T-helper 1 cell treated with Interleukin-12 subunit alpha and Interleukin-12 subunit beta and Interleukin-4 antibody, amounts not matched to agents 30 μg/mL and 1 μg/mL, for 36 hours (primary cell): Measurements from ENCODE around the gene MTX1.
A peak's percentile ranks its signal among the peaks of the same experiment; 100 is the strongest.
"Not testable (repeated sequence)": the region's sequence is repeated elsewhere in the genome, so short reads cannot be mapped to it uniquely, and the experiment has no call there.

Experiments
- H3K27ac Mint-ChIP-seq: one replicate; pipeline ENCODE4 v1.8.0; 2021; ENCODE audit warnings: mild to moderate bottlenecking, mixed read lengths
- H3K27me3 Mint-ChIP-seq: one replicate; pipeline ENCODE4 v1.8.0; 2021; ENCODE audit warnings: low read depth, mixed read lengths
- H3K36me3 Mint-ChIP-seq: one replicate; pipeline ENCODE4 v1.8.0; 2021; ENCODE audit warnings: low read depth, mixed read lengths
- H3K4me1 Mint-ChIP-seq: one replicate; pipeline ENCODE4 v1.8.0; 2021; ENCODE audit warnings: low read depth, mixed read lengths
- H3K4me3 Mint-ChIP-seq: one replicate; pipeline ENCODE4 v1.8.0; 2021; ENCODE audit warnings: mild to moderate bottlenecking, moderate library complexity, mixed read lengths
- H3K9me3 Mint-ChIP-seq: one replicate; pipeline ENCODE4 v1.8.0; 2021; ENCODE audit warnings: mixed read lengths

The MTX1 gene

DNA sequence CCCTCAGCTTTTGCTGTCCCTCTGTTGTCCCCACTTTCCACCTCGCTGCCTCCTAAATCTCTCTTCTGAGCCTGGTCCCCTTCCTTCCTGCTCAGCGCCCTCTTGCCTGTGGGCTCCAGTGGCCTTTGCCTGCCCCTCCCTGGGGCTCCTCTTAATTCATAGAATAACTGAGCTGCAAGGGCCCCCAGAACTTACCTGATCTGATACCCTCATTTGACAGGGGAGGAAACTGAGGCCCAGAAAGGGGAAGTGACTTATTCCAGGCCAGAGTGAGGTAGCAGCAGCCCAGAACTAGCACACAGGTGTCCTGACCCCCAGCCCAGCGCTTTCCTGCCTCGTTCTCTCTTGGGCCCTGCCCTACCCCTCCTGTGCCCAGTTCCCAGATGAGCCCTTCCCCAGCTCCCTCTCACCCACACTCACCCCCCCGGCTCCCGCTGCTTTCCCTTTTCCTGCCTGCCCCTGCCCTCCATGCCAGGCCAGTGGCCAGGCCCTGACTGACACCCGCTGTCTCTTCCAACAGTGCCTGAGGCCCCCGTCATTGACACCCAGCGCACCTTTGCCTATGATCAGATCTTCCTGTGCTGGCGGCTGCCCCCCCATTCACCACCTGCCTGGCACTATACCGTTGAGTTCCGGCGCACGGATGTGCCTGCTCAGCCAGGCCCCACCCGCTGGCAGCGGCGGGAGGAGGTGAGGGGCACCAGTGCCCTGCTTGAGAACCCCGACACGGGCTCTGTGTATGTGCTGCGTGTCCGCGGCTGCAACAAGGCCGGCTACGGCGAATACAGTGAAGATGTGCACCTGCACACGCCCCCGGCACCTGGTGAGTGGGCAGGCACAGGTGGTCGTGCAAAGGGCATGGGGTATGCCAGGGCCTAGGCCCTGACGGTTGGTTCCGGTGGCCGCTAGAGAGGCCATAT, 29.1 kb upstream of the MTX1 start:
- peaks cover 35% of the 10 kb centered on the region for H3K36me3 Mint-ChIP-seq
- peak overlapping the region; percentile 43 for H3K27ac Mint-ChIP-seq
- H3K4me3 Mint-ChIP-seq, result no peak overlapping the region
- no peaks in the 10 kb centered on the region for H3K27me3 Mint-ChIP-seq
- H3K9me3 Mint-ChIP-seq, result no peaks in the 10 kb centered on the region
- H3K4me1 Mint-ChIP-seq, result peaks cover 33% of the 10 kb centered on the region

DNA sequence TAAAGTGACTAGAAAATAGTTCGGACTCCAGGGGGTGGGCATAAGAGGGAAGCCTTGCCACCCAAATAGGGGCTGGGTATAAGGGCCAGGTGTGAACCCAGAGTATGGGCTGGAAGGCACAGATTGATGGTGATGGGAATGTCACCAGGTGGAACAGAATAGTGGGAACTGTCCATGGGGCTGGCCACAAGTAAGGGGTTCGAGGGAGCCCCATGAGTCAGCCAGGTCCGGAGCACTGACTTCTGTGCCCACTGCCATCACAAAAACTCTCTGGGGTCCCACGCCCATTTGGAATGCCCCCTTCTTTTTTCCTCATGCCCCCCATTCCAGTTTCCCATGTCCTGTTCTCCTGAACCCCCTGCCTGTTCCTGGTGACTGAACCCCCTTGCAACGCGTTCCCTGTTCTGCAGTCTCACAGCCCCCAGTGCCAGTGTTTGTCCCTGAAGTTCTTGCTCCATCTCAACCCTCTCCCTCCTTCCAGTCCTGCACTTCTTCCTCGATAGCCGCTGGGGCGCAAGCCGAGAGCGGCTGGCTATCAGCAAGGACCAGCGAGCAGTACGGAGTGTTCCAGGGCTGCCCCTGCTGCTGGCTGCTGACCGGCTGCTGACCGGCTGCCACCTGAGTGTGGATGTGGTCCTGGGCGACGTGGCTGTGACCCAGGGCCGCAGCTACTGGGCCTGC, 27.0 kb upstream of the MTX1 start:
- H3K27me3 Mint-ChIP-seq, result no peaks in the 10 kb centered on the region
- H3K4me1 Mint-ChIP-seq, result peaks cover 16% of the 10 kb centered on the region
- H3K27ac Mint-ChIP-seq, result no peak overlapping the region
- no peaks in the 10 kb centered on the region for H3K9me3 Mint-ChIP-seq
- peaks cover 32% of the 10 kb centered on the region for H3K36me3 Mint-ChIP-seq
- H3K4me3 Mint-ChIP-seq, result no peak overlapping the region

DNA sequence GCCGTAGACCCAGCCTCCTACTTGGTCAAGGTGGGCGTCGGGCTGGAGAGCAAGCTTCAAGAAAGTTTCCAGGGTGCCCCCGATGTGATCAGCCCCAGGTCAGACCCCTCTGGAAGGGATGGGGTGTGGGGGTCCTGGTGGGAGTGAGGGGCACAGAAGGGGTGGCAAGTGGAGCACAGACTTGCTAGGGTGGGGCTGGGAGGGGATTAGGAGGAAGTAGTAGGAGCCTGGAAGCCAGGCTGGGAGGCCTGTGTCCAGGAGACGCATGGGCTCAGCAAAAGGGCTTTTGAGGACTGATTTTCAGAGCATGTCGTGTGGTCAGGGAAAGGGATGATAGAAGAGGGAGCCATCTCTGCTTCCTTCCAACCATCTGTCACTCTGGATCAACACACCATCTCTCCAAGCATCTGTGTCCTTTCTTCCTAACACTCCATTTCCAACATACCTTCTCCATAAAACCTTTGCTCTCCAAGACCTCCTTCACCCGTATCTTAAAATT, 26.4 kb upstream of the MTX1 start:
- H3K9me3 Mint-ChIP-seq, result no peaks in the 10 kb centered on the region
- H3K4me1 Mint-ChIP-seq, result peaks cover 13% of the 10 kb centered on the region
- H3K36me3 Mint-ChIP-seq, result peaks cover 29% of the 10 kb centered on the region
- no peaks in the 10 kb centered on the region for H3K27me3 Mint-ChIP-seq
- no peak overlapping the region for H3K27ac Mint-ChIP-seq
- H3K4me3 Mint-ChIP-seq, result no peak overlapping the region

DNA sequence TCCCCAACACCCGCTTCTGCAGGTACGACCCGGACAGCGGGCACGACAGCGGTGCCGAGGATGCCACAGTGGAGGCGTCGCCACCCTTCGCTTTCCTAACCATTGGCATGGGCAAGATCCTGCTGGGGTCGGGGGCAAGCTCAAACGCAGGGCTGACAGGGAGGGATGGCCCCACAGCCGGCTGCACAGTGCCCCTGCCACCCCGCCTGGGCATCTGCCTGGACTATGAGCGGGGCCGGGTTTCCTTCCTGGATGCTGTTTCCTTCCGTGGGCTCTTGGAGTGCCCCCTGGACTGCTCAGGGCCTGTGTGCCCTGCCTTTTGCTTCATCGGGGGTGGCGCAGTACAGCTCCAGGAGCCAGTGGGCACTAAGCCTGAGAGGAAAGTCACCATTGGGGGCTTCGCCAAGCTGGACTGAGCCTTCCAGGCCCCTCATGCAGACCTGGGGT, 24.7 kb upstream of the MTX1 start:
- H3K4me3 Mint-ChIP-seq, result no peak overlapping the region
- peaks cover 13% of the 10 kb centered on the region for H3K4me1 Mint-ChIP-seq
- H3K27ac Mint-ChIP-seq, result no peak overlapping the region

DNA sequence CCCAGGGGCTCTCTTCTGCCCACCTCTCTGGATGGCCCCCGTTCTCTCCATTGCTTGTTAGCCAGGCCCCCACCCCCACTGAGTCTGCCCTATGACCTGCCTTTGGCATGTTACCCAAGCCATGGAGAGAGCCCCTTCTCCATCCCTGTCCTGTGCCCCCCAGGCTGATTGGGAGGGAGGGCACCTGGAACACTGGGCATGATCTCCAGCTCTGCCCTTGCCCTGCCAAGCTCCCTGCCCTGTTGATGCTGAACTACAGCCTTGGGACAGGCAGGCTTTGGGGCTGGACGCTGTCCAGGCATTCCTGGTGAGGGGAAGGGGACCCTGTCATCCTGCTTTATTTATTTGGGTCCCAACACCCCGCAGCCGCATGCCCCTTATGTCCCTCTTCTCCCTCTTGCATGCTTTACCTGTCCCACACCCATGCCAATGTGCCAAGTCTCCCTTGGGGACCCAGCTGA, 24.1 kb upstream of the MTX1 start:
- no peak overlapping the region for H3K4me3 Mint-ChIP-seq
- H3K9me3 Mint-ChIP-seq, result no peaks in the 10 kb centered on the region
- no peak overlapping the region for H3K27ac Mint-ChIP-seq
- H3K27me3 Mint-ChIP-seq, result no peaks in the 10 kb centered on the region
- H3K36me3 Mint-ChIP-seq, result peaks cover 20% of the 10 kb centered on the region
- peaks cover 10% of the 10 kb centered on the region for H3K4me1 Mint-ChIP-seq

More for the DNA sequence above, 24.7 kb upstream of the MTX1 start:
- H3K27me3 Mint-ChIP-seq, result no peaks in the 10 kb centered on the region
- peaks cover 25% of the 10 kb centered on the region for H3K36me3 Mint-ChIP-seq
- H3K9me3 Mint-ChIP-seq, result no peaks in the 10 kb centered on the region

DNA sequence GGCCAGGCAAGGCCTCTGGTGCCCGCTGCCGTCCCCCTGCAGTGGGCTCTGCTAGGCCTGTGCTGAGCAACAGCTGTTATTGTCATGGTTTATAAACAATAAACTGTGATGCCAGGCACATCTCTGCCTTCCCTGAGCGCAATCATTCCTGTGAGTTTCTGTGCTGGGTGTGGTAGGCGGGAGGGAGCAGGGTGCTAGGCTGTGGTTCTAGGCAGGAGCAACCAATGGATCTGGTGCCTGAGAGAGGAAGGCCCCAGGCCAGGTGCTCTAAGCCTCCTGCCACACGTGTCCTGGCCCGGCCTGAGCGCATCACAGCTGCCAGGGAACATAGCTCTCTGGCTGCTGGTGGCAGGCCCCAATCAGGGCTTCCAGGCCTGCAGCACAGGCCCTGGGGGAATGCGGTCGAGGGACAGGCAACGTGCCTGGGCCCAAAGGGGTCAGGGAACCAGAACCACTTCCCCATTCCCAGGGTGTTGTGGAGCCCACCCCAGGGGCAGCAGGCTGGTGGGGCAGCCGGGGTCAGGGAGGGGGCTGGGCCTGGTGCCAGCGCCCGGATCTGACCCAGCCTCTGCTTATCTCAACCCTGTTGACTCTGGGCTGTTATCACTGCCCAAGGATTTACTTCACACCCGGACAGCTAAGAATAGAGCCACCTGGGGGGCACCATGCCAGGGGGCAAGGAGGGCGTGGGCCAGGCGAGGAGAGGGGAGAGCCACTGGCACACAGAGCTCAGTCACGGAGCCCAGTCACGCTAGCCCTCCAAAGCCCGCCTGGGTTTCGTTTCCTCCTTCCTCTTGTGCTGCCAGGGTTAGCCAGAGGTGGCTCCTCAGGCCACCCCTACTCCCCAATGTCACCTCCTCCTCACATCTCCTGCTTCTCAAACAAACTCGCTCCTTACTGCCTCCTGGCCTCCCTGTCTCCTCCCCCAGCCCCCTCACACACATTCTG, 23.4 kb upstream of the MTX1 start:
- peak overlapping the region; percentile 55 for H3K27ac Mint-ChIP-seq
- no peak overlapping the region for H3K4me3 Mint-ChIP-seq
- H3K9me3 Mint-ChIP-seq, result no peaks in the 10 kb centered on the region
- H3K4me1 Mint-ChIP-seq, result peaks cover 10% of the 10 kb centered on the region
- H3K27me3 Mint-ChIP-seq, result no peaks in the 10 kb centered on the region
- H3K36me3 Mint-ChIP-seq, result peaks cover 18% of the 10 kb centered on the region

DNA sequence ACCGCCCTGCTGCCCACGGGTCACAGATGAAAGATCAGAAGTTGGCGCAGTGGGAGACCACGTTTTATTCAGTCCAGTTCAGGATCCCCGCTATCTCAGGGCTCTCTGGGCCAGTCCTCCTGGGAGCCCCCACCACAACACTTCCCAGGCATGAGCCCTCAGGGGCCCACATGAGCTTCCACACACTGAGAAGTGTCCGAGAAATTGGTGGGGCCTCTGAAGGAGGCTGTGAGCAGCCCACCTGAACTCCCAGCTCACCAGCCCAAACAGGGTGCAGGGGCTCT, 22.8 kb upstream of the MTX1 start:
- peaks cover 10% of the 10 kb centered on the region for H3K4me1 Mint-ChIP-seq
- no peak overlapping the region for H3K4me3 Mint-ChIP-seq
- H3K36me3 Mint-ChIP-seq, result peaks cover 18% of the 10 kb centered on the region
- H3K9me3 Mint-ChIP-seq, result no peaks in the 10 kb centered on the region
- peak overlapping the region; percentile 55 for H3K27ac Mint-ChIP-seq
- H3K27me3 Mint-ChIP-seq, result no peaks in the 10 kb centered on the region

DNA sequence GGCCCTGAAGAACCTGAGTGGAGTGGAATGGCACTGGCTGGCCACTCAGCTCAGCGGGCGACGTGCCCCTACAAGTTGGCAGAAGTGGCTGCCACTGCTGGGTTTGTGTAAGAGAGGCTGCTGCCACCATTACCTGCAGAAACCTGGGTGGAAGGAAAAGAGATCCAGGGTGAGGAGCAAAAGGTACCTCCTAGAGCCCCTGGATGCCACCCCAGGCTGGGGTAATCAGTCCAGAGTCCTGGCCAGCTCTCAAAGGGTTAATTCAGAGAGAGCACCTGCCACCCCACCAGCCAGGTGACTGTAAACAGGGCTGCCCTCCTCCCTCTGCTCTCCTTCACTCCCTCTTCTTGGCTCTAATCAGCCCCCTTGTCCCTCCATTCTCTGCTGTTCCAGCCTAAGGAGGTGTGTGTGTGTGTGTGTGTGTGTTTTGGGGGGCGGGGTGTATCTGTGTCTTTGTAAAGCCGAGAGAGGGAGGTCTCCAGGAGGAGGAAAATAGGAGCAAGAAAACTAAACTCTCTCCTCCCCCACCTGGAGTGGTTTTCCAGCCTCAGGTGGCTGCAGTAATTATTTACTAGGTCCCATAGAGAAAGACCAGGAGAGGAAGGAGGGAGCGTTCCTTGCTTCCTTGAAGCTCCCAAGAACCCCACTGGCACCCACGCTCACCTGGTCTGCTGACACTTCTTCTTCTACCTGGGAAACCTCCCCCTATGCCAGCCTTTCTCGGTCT, 22.3 kb upstream of the MTX1 start:
- Mint-ChIP-seq H3K36me3 (peaks cover 17% of the 10 kb centered on the region), H3K27me3 (no peaks in the 10 kb centered on the region), H3K4me3 (no peak overlapping the region), H3K27ac (no peak overlapping the region), H3K4me1 (peaks cover 9% of the 10 kb centered on the region), H3K9me3 (no peaks in the 10 kb centered on the region)

DNA sequence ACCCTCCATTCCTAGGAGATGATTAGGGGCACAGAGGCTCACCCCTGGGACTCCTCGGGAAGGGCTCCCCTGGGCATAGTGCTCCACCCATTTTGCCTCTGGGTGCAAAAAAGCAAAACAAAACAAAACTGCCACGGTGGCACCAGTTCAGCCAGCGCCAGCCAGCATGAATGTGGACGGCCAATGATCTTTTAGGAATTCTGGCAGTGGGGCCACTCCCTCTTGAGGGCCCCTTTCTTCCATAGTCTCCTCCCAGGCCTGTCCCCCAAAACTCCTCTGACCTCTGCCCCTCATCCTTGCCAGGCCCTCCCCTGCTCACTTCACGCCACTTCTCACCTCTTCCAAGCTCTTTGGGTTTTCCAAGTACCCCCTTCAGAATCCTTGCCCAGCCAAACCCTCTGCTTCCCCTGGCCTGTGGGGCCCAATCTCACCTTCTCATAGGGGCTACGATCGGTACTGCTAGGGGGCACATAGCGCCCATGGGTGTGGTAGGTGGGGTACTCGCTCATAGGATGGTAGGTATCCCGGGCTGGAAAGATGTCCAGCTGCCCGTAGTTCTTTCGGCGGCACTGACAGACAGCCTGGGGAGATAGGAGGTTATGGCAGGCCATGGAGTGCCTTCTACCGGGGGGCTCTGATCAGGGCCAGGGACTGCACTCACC, 21.6 kb upstream of the MTX1 start:
- Mint-ChIP-seq H3K27me3 (no peaks in the 10 kb centered on the region), H3K4me3 (no peak overlapping the region), H3K27ac (no peak overlapping the region), H3K4me1 (peaks cover 7% of the 10 kb centered on the region), H3K9me3 (no peaks in the 10 kb centered on the region), H3K36me3 (peaks cover 14% of the 10 kb centered on the region)

DNA sequence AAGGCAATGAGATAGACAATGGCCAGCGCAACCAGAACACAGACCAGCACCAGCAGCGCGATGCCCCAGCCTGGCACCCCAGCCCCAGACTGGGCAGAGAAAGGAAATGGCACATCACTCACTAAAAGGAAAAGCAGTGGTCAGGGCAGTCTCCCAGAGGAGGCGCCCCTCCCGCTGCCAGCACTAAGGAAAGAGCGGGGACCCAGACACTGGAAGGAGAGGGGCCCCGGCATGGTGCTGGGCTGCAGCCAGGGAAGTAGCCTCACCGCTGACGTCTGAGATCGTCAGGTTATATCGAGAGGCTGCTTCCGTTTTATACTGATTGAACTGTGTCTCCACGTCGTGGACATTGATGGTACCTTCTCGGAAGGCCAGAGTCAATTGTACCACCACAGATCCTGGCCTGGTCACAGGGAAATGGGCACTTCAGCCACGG, 21.0 kb upstream of the MTX1 start:
- peak overlapping the region; percentile 64 for H3K27ac Mint-ChIP-seq
- no peak overlapping the region for H3K4me3 Mint-ChIP-seq
- no peaks in the 10 kb centered on the region for H3K9me3 Mint-ChIP-seq
- no peaks in the 10 kb centered on the region for H3K27me3 Mint-ChIP-seq
- H3K4me1 Mint-ChIP-seq, result peaks cover 12% of the 10 kb centered on the region
- peaks cover 17% of the 10 kb centered on the region for H3K36me3 Mint-ChIP-seq

DNA sequence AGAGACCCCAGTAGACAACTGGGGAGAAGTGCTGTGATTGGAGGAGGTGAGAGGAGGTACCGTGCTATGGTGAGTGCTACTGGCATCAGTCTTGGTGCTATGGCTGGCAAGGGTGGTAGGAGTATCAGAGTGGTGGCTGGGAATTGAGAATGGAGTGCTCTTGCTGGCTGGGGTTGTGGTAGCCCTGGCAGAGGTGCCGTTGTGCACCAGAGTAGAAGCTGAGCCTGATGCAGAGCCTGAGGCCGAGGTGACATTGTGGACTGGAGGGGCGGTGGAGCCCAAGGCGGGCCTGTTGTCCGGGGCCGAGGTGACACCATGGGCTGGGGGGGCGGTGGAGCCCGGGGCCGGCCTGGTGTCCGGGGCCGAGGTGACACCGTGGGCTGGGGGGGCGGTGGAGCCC, 20.2 kb upstream of the MTX1 start:
- Mint-ChIP-seq H3K27ac (peak overlapping the region; percentile 64), H3K27me3 (no peaks in the 10 kb centered on the region), H3K36me3 (peaks cover 15% of the 10 kb centered on the region), H3K9me3 (no peaks in the 10 kb centered on the region), H3K4me3 (peak overlapping the region; percentile 48), H3K4me1 (peaks cover 18% of the 10 kb centered on the region)

DNA sequence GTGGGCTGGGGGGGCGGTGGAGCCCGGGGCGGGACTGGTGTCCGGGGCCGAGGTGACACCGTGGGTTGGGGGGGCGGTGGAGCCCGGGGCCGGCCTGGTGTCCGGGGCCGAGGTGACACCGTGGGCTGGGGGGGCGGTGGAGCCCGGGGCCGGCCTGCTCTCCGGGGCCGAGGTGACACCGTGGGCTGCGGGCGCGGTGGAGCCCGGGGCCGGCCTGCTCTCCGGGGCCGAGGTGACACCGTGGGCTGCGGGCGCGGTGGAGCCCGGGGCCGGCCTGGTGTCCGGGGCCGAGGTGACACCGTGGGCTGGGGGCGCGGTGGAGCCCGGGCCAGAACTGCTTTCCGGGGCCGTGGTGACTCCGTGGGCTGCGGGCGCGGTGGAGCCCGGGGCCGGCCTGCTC, 18.6 kb upstream of the MTX1 start:
- H3K27me3 Mint-ChIP-seq, H3K27ac Mint-ChIP-seq: not testable (repeated sequence)

DNA sequence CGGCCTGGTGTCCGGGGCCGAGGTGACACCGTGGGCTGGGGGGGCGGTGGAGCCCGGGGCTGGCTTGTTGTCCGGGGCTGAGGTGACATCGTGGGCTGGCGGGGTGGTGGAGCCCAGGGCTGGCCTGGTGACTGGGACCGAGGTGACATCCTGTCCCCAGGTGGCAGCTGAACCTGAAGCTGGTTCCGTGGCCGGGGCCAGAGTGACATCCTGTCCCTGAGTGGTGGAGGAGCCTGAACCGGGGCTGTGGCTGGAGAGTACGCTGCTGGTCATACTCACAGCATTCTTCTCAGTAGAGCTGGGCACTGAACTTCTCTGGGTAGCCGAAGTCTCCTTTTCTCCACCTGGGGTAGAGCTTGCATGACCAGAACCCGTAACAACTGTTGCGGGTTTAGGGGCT, 16.6 kb upstream of the MTX1 start:
- H3K36me3 Mint-ChIP-seq, result peaks cover 13% of the 10 kb centered on the region
- no peaks in the 10 kb centered on the region for H3K9me3 Mint-ChIP-seq
- H3K4me3 Mint-ChIP-seq, result peak overlapping the region; percentile 79
- peak overlapping the region; percentile 99 for H3K27ac Mint-ChIP-seq
- no peaks in the 10 kb centered on the region for H3K27me3 Mint-ChIP-seq
- peaks cover 38% of the 10 kb centered on the region for H3K4me1 Mint-ChIP-seq

More for the DNA sequence above, 18.6 kb upstream of the MTX1 start:
- peaks cover 30% of the 10 kb centered on the region for H3K4me1 Mint-ChIP-seq
- not testable (repeated sequence) for H3K36me3 Mint-ChIP-seq, H3K9me3 Mint-ChIP-seq, H3K4me3 Mint-ChIP-seq
